Measurements from ENCODE around the gene LRP5. TPM values are rescaled to one million over a fixed set of nuclear protein-coding genes. Genes with fewer than 3 reads are reported as not detected.
A peak's percentile ranks its signal among the peaks of the same experiment; 100 is the strongest.

LRP5 gene
- total RNA-seq, 1 experiment from 2014 or later, result 48.8 TPM

- TF ChIP-seq PRDM15 (CRISPR knock-in tag; IDR thresholded peaks at IDR 0.05) (no peak), TEAD4 (CRISPR knock-in tag; IDR thresholded peaks at IDR 0.05) (no peak), TCF7 (CRISPR knock-in tag; IDR thresholded peaks at IDR 0.05; ENCODE audit: low read depth) (no peak), RELA (CRISPR knock-in tag; IDR thresholded peaks at IDR 0.05; ENCODE audit: borderline replicate concordance) (no peak), RORB (CRISPR knock-in tag; IDR thresholded peaks at IDR 0.05) (no peak), TEAD1 (CRISPR knock-in tag; IDR thresholded peaks at IDR 0.05) (no peak), FOXK1 (CRISPR knock-in tag; IDR thresholded peaks at IDR 0.05) (no peak), CTCF (IDR thresholded peaks at IDR 0.05) (no peak), NR1H2 (CRISPR knock-in tag; IDR thresholded peaks at IDR 0.05) (no peak), NFATC4 (CRISPR knock-in tag; IDR thresholded peaks at IDR 0.05) (no peak)
Observed at GRCh38 chr11:68388595-68389198, 76.3 kb downstream of the LRP5 start (continued).

- no peaks in the 10 kb centered on the region for H3K4me1 Mint-ChIP-seq
Observed at GRCh38 chr11:68390315-68390714, 77.9 kb downstream of the LRP5 start.

GRCh38 chr11:68392822-68393221, 80.4 kb downstream of the LRP5 start:
- DNase-seq (ENCODE audit: low spot score) (no peak), ATAC-seq (no peak)
- Mint-ChIP-seq H3K4me1 (no peaks in the 10 kb centered on the region), H3K4me3 (no peak overlapping the region), H3K27ac (no peak overlapping the region), H3K27me3 (ENCODE audit: low read depth) (no peaks in the 10 kb centered on the region), H3K36me3 (peaks cover 15% of the 10 kb centered on the region), H3K9me3 (no peaks in the 10 kb centered on the region)
- ChIA-PET POLR2A (no interaction called here), CTCF (no interaction called here)
- TF ChIP-seq ZNF121 (CRISPR knock-in tag; IDR thresholded peaks at IDR 0.05) (peak; percentile 75), E2F1 (CRISPR knock-in tag; IDR thresholded peaks at IDR 0.05) (no peak)

More at GRCh38 chr11:68390315-68390714, 77.9 kb downstream of the LRP5 start:
- H3K27ac Mint-ChIP-seq, result no peak overlapping the region
- H3K4me3 Mint-ChIP-seq, result no peak overlapping the region
- ChIA-PET CTCF (no interaction called here), POLR2A (no interaction called here)
- no peak for ATAC-seq
- H3K9me3 Mint-ChIP-seq, result no peaks in the 10 kb centered on the region
- TF ChIP-seq FOXP1 (CRISPR knock-in tag; IDR thresholded peaks at IDR 0.05; ENCODE audit: borderline replicate concordance) (no peak), ZNF121 (CRISPR knock-in tag; IDR thresholded peaks at IDR 0.05) (no peak), OVOL2 (CRISPR knock-in tag; IDR thresholded peaks at IDR 0.05; ENCODE audit: borderline replicate concordance) (no peak), GRHL2 (CRISPR knock-in tag; IDR thresholded peaks at IDR 0.05; ENCODE audit: insufficient replicate concordance, severe bottlenecking) (no peak), FOXK1 (CRISPR knock-in tag; IDR thresholded peaks at IDR 0.05) (no peak), MXD4 (CRISPR knock-in tag; IDR thresholded peaks at IDR 0.05; ENCODE audit: borderline replicate concordance) (no peak), ZNF263 (CRISPR knock-in tag; IDR thresholded peaks at IDR 0.05; ENCODE audit: low read depth) (no peak), ERG (CRISPR knock-in tag; IDR thresholded peaks at IDR 0.05) (no peak), ZNF317 (CRISPR knock-in tag; IDR thresholded peaks at IDR 0.05; ENCODE audit: borderline replicate concordance, low read depth) (no peak), CREB1 (CRISPR knock-in tag; IDR thresholded peaks at IDR 0.05) (no peak), ZMAT4 (CRISPR knock-in tag; IDR thresholded peaks at IDR 0.05) (no peak)
- no peak for DNase-seq (ENCODE audit: low spot score)
- peaks cover 33% of the 10 kb centered on the region for H3K36me3 Mint-ChIP-seq
- no peaks in the 10 kb centered on the region for H3K27me3 Mint-ChIP-seq (ENCODE audit: low read depth)

All from WTC11 (cell line).